ENCODE measurements around the gene TP53I13.

TP53I13 gene, protein sequence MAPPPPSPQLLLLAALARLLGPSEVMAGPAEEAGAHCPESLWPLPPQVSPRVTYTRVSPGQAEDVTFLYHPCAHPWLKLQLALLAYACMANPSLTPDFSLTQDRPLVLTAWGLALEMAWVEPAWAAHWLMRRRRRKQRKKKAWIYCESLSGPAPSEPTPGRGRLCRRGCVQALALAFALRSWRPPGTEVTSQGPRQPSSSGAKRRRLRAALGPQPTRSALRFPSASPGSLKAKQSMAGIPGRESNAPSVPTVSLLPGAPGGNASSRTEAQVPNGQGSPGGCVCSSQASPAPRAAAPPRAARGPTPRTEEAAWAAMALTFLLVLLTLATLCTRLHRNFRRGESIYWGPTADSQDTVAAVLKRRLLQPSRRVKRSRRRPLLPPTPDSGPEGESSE

GRCh38 chr17:29568331-29569244, at the start of gene TP53I13:
Gene TP53I13 (plus strand): TSS chr17:29568701. CDS start chr17:29568759, 58 bp downstream.
- H3K9ac ChIP-seq (ENCODE audit: insufficient read length), result peak within 1 kb of the TSS; percentile 78
- TF ChIP-seq POLR2AphosphoS5 (IDR thresholded peaks at IDR 0.05; ENCODE audit: borderline replicate concordance, low read depth, low read length) (peak; percentile 85), EZH2 (IDR thresholded peaks at IDR 0.05) (no peak)
- no peaks in the 10 kb centered on the region for H3K9me3 ChIP-seq (ENCODE audit: low read depth, low read length)
- peak within 1 kb of the TSS; percentile 98 for H3K4me3 ChIP-seq
- H3K27ac ChIP-seq, result peak within 1 kb of the TSS; percentile 57; the same call in 1 of the 2 replicates
- H3K36me3 ChIP-seq (ENCODE audit: insufficient read depth, low read length), result no peaks in the 10 kb centered on the region
- peak; percentile 37 for DNase-seq (ENCODE audit: low read depth, low spot score)

DNA sequence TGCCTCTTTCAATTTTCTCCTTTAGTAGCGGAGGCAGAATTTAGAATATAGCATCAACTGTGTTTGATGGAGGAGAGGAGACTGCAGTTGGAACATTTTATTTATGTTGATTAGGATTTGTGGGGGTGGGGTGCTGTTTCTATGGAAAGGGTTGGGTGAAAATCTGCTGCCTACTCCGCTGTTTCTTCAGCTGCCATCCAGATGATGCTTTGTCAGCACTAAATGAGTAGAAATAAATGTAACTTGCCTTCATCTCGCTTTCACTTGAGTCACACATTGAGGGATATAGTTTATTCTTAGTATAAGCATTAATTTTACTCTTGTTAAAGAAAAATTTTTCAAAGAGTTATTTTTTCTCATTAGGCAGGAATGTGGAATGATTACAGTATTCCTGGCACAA, 43.8 kb upstream of the TP53I13 start:
- TF ChIP-seq EZH2 (IDR thresholded peaks at IDR 0.05), result no peak
- TF ChIP-seq FOXP2 (optimal IDR thresholded peaks at IDR 0.05; ENCODE audit: control extremely low read depth, extremely low read length, insufficient read depth), result no peak
- no peak for TF ChIP-seq POLR2AphosphoS5 (IDR thresholded peaks at IDR 0.05; ENCODE audit: borderline replicate concordance, low read depth, low read length)
- H3K9me3 ChIP-seq (ENCODE audit: low read depth, low read length), result no peaks in the 10 kb centered on the region
- no peak overlapping the region for H3K27ac ChIP-seq
- DNase-seq (ENCODE audit: low read depth, low spot score), result no peak
- peaks cover 52% of the 10 kb centered on the region for H3K36me3 ChIP-seq (ENCODE audit: insufficient read depth, low read length)
- H3K4me3 ChIP-seq, result no peak overlapping the region
- no peak overlapping the region for H3K9ac ChIP-seq (ENCODE audit: insufficient read length)

GRCh38 chr17:29526322-29526721, 42.2 kb upstream of the TP53I13 start:
- peaks cover 47% of the 10 kb centered on the region for H3K36me3 ChIP-seq (ENCODE audit: insufficient read depth, low read length)

DNA sequence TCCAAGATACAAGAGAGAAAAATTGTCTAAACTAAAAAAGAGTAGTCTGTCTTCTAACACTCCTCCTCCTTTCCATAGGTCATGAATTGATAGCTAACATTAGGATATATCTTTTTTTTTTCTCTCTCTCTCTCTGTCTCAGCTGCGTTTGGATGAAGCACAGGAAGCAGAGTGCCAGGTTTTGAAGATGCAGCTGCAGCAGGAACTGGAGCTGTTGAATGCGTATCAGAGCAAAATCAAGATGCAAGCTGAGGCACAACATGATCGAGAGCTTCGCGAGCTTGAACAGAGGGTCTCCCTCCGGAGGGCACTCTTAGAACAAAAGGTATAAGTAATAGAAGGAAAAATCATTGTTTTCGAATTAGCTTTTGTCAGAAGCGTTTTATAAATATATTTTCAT, 34.5 kb upstream of the TP53I13 start:
- no peak overlapping the region for H3K9ac ChIP-seq (ENCODE audit: insufficient read length)
- no peak for DNase-seq (ENCODE audit: low read depth, low spot score)
- H3K27ac ChIP-seq, result no peak overlapping the region
- H3K9me3 ChIP-seq (ENCODE audit: low read depth, low read length), result no peaks in the 10 kb centered on the region
- H3K4me3 ChIP-seq, result no peak overlapping the region
- TF ChIP-seq FOXP2 (optimal IDR thresholded peaks at IDR 0.05; ENCODE audit: control extremely low read depth, extremely low read length, insufficient read depth), result no peak
- TF ChIP-seq POLR2AphosphoS5 (IDR thresholded peaks at IDR 0.05; ENCODE audit: borderline replicate concordance, low read depth, low read length), result no peak
- TF ChIP-seq EZH2 (IDR thresholded peaks at IDR 0.05), result no peak
- H3K36me3 ChIP-seq (ENCODE audit: insufficient read depth, low read length), result peaks cover 41% of the 10 kb centered on the region

More at GRCh38 chr17:29526322-29526721, 42.2 kb upstream of the TP53I13 start:
- Histone ChIP-seq H3K4me3 (no peak overlapping the region), H3K27ac (no peak overlapping the region), H3K9ac (ENCODE audit: insufficient read length) (no peak overlapping the region), H3K9me3 (ENCODE audit: low read depth, low read length) (no peaks in the 10 kb centered on the region)
- DNase-seq (ENCODE audit: low read depth, low spot score), result no peak
- TF ChIP-seq FOXP2 (optimal IDR thresholded peaks at IDR 0.05; ENCODE audit: control extremely low read depth, extremely low read length, insufficient read depth) (no peak), EZH2 (IDR thresholded peaks at IDR 0.05) (no peak), POLR2AphosphoS5 (IDR thresholded peaks at IDR 0.05; ENCODE audit: borderline replicate concordance, low read depth, low read length) (no peak)

DNA sequence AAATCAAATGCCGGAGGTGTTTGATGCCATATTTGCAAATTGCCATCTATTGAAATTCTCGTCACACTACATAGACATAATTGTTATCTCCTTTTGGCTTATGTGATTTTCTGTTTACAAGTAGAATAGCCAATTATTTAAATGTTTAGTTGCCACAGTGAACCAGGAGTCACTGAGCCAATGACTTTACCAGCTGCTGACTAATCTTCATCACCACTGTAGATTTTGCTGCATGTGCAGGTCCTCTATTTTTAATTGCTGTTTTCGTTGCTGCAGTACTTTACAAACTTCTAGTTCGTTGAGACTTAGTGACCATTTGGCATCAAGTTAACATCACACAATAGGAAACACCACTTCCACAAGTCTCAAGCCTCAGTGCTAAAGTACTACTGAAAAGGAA, 24.4 kb upstream of the TP53I13 start:
- H3K27ac ChIP-seq, result no peak overlapping the region
- no peak overlapping the region for H3K4me3 ChIP-seq
- no peak for DNase-seq (ENCODE audit: low read depth, low spot score)
- H3K9ac ChIP-seq (ENCODE audit: insufficient read length), result no peak overlapping the region
- H3K9me3 ChIP-seq (ENCODE audit: low read depth, low read length), result no peaks in the 10 kb centered on the region
- H3K36me3 ChIP-seq (ENCODE audit: insufficient read depth, low read length), result peaks cover 31% of the 10 kb centered on the region
- TF ChIP-seq POLR2AphosphoS5 (IDR thresholded peaks at IDR 0.05; ENCODE audit: borderline replicate concordance, low read depth, low read length) (no peak), FOXP2 (optimal IDR thresholded peaks at IDR 0.05; ENCODE audit: control extremely low read depth, extremely low read length, insufficient read depth) (no peak), EZH2 (IDR thresholded peaks at IDR 0.05) (no peak)

DNA sequence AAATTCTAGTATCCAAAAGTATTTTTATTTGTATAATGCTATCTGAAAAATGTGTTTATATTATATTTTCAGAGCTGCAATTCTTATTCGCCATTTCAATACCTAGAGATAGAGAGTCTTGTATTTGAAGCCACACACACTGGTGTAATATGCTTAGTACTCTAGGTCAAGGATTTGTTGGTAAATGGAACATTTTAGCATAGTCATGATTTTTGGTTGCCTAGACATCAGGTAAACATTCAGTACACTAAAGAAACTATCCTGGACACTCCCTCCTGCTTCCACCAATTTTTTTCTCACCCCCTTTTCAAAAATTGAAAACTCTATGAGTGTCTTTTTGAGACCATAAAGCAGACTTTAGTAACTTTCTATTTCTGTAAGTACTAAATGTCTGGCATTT, 22.4 kb upstream of the TP53I13 start:
- DNase-seq (ENCODE audit: low read depth, low spot score), result no peak
- Histone ChIP-seq H3K36me3 (ENCODE audit: insufficient read depth, low read length) (peaks cover 30% of the 10 kb centered on the region), H3K27ac (no peak overlapping the region), H3K9ac (ENCODE audit: insufficient read length) (no peak overlapping the region), H3K4me3 (no peak overlapping the region), H3K9me3 (ENCODE audit: low read depth, low read length) (no peaks in the 10 kb centered on the region)
- TF ChIP-seq FOXP2 (optimal IDR thresholded peaks at IDR 0.05; ENCODE audit: control extremely low read depth, extremely low read length, insufficient read depth) (no peak), POLR2AphosphoS5 (IDR thresholded peaks at IDR 0.05; ENCODE audit: borderline replicate concordance, low read depth, low read length) (no peak), EZH2 (IDR thresholded peaks at IDR 0.05) (no peak)

GRCh38 chr17:29546830-29547229, 21.7 kb upstream of the TP53I13 start:
- no peak for DNase-seq (ENCODE audit: low read depth, low spot score)
- H3K9ac ChIP-seq (ENCODE audit: insufficient read length), result no peak overlapping the region
- H3K36me3 ChIP-seq (ENCODE audit: insufficient read depth, low read length), result peaks cover 30% of the 10 kb centered on the region
- H3K4me3 ChIP-seq, result no peak overlapping the region
- no peak for TF ChIP-seq POLR2AphosphoS5 (IDR thresholded peaks at IDR 0.05; ENCODE audit: borderline replicate concordance, low read depth, low read length)
- TF ChIP-seq EZH2 (IDR thresholded peaks at IDR 0.05), result no peak
- no peak for TF ChIP-seq FOXP2 (optimal IDR thresholded peaks at IDR 0.05; ENCODE audit: control extremely low read depth, extremely low read length, insufficient read depth)
- no peak overlapping the region for H3K27ac ChIP-seq
- no peaks in the 10 kb centered on the region for H3K9me3 ChIP-seq (ENCODE audit: low read depth, low read length)

Measured in SK-N-MC (cell line).